GM18951 (cell line): ENCODE measurements around the gene ANKRD34B.
"Not testable (repeated sequence)": the region's sequence is repeated elsewhere in the genome, so short reads cannot be mapped to it uniquely, and the experiment has no call there.

Experiments
- POLR2A ChIP-seq: IDR thresholded peaks from 4 replicates; pipeline ENCODE4 v1.6.1; 2011; ENCODE audit warnings: mild to moderate bottlenecking; ENCODE audit not compliant: insufficient read length, insufficient read depth; ENCODE audit errors: extremely low read depth
- in situ Hi-C: fragments of 300-500 bp; cut with MboI; formaldehyde crosslinking; loops from one replicate; pipeline ENCODE4 v1.12.0; 2022; ENCODE audit warnings: low sequenced_read_pairs, mixed read lengths, inconsistent platforms; ENCODE audit not compliant: unreplicated experiment

Gene ANKRD34B

GRCh38 chr5:80591352-80591751 is 21.3 kb upstream of the ANKRD34B start:
- TF ChIP-seq POLR2A = no peak
- in situ Hi-C loops = no loop called here

GRCh38 chr5:80590766-80591165 is 20.7 kb upstream of the ANKRD34B start:
- in situ Hi-C loops = no loop called here
- TF ChIP-seq POLR2A = no peak

- in situ Hi-C loops = no loop called here
- TF ChIP-seq POLR2A = no peak
These were observed 18.9 kb upstream of the ANKRD34B start for GRCh38 chr5:80588858-80589540.

- in situ Hi-C loops = no loop called here
These were observed 14.7 kb upstream of the ANKRD34B start for GRCh38 chr5:80584770-80585169.

GRCh38 chr5:80580291-80580690 is 10.2 kb upstream of the ANKRD34B start:
- in situ Hi-C loops = not testable (repeated sequence)

More at GRCh38 chr5:80584770-80585169, 14.7 kb upstream of the ANKRD34B start:
- no peak for TF ChIP-seq POLR2A

GRCh38 chr5:80579050-80579449 is 9.0 kb upstream of the ANKRD34B start:
- TF ChIP-seq POLR2A = no peak
- in situ Hi-C loops = no loop called here

- in situ Hi-C loops = no loop called here
These were observed 7.6 kb upstream of the ANKRD34B start for GRCh38 chr5:80577707-80578106.

GRCh38 chr5:80576383-80576782 is 6.3 kb upstream of the ANKRD34B start:
- no peak for TF ChIP-seq POLR2A
- in situ Hi-C loops = no loop called here

More at GRCh38 chr5:80577707-80578106, 7.6 kb upstream of the ANKRD34B start:
- no peak for TF ChIP-seq POLR2A

- in situ Hi-C loops = no loop called here
- TF ChIP-seq POLR2A = no peak
These were observed 3.0 kb upstream of the ANKRD34B start for GRCh38 chr5:80573062-80573461.

GRCh38 chr5:80569086-80569960 is 757 bp downstream of the ANKRD34B start:
- in situ Hi-C loops = no loop called here

GRCh38 chr5:80568251-80568650 is 1.8 kb downstream of the ANKRD34B start:
- in situ Hi-C loops = no loop called here
- no peak for TF ChIP-seq POLR2A

More at GRCh38 chr5:80569086-80569960, 757 bp downstream of the ANKRD34B start:
- no peak for TF ChIP-seq POLR2A

- in situ Hi-C loops = no loop called here
- TF ChIP-seq POLR2A = no peak
These were observed 3.3 kb downstream of the ANKRD34B start for GRCh38 chr5:80566711-80567259.

GRCh38 chr5:80565330-80565729 is 4.8 kb downstream of the ANKRD34B start:
- in situ Hi-C loops = no loop called here

More at GRCh38 chr5:80565330-80565729, 4.8 kb downstream of the ANKRD34B start:
- no peak for TF ChIP-seq POLR2A
